HT-29 (cell line): ENCODE data around the gene PRR13. TPM values are rescaled to one million over a fixed set of nuclear protein-coding genes. Genes with fewer than 3 reads are reported as not detected.
A peak's percentile ranks its signal among the peaks of the same experiment; 100 is the strongest.
"Not testable (repeated sequence)": the region's sequence is repeated elsewhere in the genome, so short reads cannot be mapped to it uniquely, and the experiment has no call there.

ENCODE experiments used
- DNase-seq: peaks from one replicate; pipeline ENCODE4 v3.0.0-alpha.2; 2015; ENCODE audit warnings: low spot score
- total RNA-seq: library from RNA; depleted of rRNA; stranded (reverse); fragments of >200 nt; shearing (Covaris generic); gene quantifications from 2 replicates; pipeline ENCODE4 v1.2.3, GENCODE V29; 2014

The PRR13 gene
- total RNA-seq, 1 experiment from 2014 or later: 122 TPM

DNA sequence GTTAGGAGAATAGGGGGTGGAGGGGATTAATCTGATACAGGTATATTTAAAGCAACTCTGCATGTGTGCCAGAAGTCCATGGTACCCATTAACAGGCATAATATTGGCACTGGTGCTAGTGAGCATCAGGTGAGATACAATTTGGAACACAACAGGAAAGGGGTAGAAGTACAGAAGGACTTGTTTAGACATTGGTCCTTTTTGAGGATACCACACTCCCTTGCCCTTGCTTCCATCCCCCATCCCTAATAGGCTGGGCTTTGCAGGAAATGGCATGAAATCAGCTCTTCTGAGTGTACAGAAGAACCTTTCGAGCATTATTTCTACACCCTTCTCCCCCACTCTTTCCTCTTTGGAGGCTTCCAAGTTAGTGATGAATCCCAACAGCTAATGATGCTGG lies 26.7 kb downstream of the PRR13 start:
- no peak for DNase-seq

DNA sequence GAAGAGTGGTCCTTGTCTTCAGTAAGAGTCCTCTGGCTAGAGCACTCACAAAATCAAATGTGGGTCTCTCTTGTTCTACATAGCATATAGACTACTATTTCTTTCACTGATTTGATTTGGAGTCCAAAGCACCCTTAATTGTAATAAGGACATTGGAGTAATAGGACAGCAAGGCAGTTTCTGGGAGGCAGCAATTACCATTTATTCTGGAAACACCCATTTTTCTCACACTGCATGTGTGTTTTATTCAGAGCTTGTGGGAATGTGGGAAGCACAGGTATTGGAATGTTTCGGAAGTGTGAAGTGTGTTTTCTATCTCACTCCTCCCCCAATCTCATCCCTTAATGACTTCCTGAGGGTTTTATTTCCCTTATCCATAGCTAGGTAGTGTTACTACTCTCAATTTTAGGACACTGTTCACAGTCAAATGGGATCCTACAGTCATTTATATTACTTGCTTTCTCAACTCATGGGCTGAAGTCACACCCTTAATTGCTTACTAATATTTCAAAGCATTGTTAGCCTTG lies 30.6 kb downstream of the PRR13 start:
- DNase-seq: no peak

DNA sequence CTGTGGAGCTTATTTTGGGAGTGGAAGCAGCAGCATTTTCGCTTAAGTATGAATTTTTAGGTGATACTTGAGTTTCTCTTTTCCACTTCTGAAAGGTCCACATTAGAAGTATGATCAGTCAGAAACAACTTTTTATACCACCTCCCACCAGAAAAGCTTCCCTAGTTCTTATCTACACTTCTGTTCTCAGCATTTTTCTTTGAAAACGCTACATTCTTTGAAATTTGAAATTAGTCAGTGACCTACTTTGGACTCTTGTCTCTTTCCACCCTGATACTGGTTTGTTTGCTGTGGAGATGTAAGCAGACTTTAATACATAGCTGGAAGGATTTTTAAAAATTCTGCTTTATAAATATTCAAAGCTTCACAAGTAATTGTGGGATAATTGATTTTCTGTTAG lies 32.5 kb downstream of the PRR13 start:
- DNase-seq: no peak

DNA sequence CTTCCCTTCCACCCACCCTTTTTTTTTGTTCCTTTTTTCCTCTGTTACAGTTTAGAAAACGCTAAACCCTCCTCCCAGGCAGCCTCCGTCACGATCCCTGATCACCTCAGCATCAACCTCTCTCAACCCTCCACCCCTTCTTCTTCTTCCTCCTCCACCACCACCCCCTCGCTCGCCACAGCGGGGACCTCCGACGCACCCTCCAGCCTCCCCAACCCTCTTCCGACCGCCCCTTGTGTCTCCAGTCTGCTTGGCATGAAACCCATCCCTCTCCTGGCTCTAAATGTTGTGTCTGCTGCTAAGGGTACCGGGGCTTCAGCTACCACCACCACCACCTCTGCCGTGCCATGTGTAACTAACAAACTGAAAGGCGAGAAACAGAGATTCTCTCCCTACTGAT lies 33.3 kb downstream of the PRR13 start:
- DNase-seq: no peak

DNA sequence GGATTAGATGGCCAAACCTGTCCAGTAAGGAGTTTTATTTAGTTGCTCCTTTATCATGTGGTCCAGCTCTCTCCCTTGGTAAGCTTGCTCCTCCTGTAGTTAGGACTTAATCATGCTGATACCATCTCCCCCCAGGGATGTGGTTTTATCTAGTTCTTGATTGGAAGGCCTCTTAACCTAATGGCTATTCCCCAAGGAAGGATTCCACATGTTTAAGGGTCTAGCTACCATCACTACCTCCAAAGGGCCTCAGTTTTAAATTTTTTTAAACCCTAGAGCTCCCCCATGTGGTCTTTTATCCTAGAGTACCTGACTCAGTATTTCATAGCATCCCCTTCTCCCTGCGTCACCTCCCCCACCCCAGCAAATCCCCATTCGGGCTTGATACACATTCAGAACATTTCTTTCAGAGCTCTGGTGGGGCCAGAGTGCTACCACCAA lies 35.3 kb downstream of the PRR13 start:
- peak; percentile 48 for DNase-seq

DNA sequence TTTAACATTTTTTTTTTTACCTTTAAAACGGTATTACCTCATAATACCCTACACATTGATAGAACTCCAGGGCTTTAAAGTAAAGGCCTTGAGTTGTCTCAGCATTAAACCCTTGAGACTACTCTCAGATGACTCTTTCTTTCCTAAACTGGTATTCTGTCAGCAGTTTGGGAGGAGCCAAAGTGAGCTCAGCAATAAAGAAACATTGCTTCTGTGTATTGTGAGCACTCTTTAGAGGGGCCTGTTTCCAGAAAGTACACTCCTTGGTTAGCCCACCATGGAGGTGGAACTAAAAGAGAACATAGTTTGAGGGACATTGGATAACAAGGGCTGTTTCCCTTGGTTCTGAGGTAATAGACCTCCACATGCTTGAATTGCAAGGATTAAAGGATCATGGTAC lies 37.3 kb downstream of the PRR13 start:
- no peak for DNase-seq

DNA sequence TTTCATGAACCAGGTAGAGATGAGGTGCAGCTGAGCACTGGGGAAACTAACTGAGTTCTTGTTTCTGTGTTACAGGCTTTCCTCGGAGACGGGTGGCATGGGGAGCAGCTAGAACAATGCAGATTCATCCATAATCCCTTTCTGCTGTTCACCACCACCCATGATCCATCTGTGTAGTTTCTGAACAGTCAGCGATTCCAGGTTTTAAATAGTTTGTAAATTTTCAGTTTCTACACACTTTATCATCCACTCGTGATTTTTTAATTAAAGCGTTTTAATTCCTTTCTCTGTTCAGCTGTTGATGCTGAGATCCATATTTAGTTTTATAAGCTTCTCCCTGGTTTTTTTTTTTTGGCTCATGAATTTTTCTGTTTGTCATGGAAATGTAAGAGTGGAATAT lies 37.8 kb downstream of the PRR13 start:
- DNase-seq: no peak

DNA sequence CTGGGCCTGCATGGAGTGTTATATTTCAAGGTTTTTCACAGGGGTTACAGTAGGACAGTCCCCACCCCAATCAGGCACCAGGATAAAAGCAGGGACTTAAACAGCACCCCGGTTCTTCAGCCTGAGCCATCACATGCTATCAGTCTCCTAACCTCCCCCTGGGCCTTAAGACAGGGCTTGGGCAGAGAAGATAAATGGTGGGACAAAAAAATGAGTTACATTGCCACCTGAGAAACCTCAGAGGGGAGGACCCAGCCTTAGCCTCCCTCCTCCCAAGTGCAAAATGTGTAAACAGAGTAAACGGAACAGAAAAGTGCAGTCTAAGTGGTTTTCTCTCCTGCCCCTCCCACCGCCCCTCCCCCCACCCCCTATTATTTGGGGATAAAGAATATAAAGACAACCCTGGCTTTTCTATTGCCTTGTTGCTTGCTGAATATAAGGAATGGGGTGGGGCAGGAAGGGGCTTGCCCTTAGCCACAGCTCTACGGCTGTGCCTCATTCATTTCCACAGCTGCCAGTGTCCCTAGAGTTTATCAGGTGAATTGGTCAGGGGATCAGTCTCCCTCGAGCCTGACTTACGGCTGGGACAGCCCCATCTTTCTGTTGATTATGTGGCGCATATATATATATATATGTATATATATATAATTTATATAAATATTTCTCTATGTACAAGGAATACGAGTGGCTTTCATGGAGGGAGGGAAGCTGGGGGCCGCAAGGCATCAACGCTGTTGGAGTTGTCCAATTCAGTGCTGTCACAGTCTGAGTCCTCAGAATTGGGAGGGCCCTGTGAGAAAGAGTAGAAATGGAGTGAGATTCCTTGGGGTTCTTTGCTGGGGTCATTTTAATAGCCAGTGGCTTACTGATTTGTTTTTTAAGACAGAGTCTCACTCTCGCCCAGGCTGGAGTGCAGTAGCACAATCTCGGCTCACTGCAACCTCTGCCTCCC lies 39.2 kb downstream of the PRR13 start:
- no peak for DNase-seq

DNA sequence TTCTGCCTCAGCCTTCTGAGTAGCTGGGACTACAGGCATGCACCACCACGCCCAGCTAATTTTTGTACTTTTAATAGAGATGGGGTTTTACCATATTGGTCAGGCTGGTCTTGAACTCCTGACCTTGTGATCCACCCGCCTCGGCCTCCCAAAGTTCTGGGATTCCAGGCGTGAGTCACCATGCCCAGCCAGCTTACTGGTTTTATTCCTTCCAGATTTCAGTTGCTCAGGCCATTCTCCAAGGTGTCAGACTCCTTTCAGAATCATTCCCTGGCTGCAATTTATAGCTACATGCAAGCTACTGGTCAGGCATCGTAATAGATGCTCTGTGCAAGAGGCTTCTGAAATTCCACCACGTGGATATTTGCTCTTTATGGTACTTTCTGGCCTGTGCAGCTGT lies 39.9 kb downstream of the PRR13 start:
- not testable (repeated sequence) for DNase-seq

DNA sequence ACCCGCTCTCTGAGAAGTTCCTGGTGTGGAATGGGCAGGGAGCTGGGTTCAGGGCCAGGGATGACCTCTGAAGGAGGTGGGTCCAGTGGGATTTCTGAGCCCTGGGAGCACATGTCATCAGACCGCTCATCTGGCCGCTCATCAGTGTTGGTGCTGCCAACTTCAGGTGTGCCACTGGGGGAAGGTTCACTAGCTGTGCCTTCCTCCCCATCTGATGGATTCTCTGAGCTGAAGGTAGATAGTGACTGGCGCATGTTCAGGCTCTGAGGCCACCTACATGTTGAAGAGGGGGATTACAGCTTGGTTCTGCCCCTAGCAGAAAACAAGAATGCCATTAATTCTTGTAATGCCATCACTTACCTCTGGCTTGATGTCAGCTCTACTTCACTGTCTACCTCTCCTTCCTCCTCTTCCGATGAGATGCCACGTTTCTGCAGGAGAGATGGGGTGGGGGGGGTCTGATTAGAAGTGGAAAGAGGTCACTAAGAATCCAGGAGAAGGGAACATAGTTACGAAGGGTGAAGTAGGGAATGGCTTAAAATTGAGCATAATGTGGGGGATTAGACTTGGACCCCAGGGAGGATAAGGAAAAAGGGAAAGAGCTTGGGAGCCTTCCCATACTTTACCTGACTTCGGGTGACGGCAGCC lies 40.5 kb downstream of the PRR13 start:
- peak; percentile 31 for DNase-seq

DNA sequence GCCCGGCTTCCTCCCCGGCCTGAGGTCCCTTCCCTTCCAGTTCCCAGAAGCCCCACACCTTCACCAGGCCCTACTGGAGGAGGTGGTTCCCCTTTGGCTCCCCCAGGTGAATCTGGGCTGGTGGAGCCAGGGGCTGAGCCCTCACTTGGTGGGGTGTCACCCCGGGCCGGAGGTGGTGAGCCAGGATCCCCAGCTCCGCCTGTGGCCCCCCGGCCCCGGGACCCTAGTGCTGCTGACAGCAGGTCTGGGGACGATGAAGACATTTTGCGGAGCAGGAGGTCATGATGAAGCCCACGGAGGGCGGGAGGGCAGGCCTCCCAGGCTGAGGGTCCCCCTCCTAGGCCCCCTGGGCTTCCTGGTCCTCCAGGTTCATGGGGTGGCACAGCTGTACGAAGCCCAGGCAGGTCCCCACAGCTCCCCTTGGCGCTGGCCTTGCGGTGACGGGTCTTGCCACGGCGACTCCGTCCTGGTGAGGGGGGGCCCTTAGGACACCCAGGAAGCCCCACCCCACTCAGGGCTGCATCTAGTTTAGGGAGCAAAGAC lies 41.2 kb downstream of the PRR13 start:
- no peak for DNase-seq

DNA sequence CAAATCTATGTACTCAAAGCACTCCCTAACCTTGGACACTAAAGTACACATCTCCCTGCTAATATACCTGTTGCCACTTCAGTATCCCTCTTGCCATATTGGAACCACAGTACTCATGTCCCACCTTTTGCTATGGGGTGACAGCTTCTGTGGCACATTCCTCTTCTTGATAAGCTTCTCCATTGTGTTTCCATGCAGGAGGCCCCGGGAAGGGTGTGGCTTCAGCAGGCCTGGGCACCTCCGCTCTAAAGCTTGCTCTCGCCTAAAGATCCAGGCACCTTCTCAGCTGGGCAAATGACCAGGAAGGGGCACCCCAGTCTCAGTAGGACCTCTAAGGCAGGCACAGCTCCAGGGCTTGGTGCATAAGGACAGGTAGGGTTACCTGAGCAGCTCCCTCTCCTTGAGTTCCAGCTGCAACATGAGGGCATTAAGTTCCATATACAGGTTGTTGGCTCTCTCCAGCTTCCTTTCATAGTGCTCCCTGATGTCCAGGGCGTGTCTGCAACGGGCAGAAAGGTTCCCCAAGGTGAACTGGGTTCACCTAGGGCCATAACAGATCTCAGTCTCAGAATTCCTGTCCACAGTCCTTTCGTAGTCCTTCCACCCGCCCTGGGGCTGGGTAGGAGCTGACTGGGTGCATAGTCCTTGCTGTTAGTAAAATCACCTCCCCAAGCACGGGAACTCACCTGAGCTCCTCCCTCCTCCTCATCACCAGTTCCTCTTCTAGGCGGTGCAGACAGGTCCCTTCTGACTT lies 41.9 kb downstream of the PRR13 start:
- no peak for DNase-seq

DNA sequence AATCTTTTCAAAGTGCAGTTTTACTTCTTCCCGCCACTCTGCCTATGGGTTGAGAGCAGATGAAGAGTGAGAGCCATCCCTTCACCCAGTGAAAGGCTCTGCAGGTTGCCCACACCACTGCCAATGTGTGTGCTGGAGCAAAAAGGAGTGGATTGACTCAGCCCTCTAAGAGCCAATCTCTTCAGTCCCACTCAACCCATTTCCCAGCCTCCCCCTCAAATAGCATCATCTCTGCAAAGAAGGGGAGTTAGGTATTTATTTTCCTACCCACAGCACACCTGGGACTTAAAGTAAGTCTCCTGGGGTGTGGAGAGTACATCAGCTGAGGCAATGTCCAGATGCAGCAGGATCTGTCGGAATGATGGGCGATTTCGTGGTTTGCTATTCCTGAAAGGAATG lies 42.4 kb downstream of the PRR13 start:
- no peak for DNase-seq

DNA sequence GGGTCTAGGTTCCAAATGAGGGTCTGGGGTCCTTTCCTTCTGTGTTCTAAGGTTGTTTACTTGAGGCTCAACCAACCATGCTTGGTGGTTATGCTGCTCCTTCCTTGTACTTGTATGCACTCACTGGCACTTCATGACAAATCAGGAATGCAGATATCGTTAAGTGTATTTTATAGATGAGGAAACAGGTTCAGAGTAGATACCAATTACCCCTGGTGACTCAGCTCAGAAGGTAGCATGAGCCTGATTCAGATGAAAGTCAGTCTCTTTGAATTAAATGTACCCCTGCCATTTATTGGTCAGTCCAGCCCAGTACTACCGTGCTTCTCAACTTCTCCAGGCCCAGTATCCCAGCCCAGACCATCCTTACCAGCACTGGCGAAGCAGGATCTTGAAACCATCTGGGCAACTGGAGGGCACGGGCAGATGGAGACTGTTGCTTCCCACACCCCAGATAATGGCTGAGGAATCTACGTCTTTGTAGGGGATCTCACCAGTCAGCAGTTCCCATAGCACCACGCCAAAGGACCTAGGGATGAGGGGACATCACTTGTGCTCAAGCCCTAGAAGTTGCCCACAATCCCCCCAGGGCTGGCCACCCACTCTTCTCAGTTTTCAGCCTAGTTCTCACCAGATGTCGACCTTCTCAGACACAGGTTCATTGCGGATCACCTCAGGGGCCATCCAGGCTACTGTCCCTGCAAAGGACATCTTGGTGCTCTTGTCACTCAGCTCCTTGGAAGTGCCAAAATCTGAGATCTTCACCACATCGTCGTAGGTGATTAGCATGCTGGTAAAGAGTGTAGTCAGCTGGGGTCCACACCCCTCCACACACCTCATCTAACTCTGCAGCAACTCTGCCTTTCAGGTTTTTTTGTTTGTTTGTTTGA lies 43.4 kb downstream of the PRR13 start:
- no peak for DNase-seq

DNA sequence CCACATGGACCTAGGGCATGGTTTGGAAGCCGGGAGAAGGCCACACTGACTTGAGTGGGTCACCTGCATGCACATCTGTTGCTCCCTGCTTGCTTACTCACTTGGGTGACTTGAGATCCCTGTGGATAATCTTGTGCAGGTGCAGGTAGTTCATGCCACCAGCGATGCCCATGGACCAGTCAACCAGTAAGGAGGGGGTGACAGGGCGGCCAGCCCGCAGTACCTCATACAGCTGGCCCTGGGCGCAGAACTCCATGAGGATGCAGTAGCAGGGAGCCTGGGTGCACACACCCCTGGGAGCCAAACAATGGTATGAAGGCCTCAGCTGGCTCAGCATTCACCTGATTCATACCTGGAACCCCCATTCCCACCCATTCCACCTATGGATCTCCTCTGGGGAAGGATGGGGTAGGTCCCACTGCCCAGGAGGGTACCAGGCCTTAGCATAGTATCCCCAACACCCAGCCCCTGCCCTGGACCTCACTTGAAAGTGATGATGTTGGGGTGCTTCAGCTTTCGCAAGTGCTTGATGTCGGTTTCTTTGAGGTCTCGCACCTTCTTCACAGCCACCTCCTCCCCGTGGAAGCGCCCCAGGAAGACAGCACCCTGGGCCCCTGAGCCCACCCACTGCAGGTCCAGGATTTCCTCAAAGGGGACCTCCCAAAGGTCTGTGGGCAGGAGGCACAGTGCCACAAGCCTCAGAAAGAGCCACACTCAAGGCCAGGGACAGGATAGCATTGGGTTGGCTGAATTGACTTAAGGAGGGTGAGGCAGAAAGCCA lies 44.6 kb downstream of the PRR13 start:
- no peak for DNase-seq

DNA sequence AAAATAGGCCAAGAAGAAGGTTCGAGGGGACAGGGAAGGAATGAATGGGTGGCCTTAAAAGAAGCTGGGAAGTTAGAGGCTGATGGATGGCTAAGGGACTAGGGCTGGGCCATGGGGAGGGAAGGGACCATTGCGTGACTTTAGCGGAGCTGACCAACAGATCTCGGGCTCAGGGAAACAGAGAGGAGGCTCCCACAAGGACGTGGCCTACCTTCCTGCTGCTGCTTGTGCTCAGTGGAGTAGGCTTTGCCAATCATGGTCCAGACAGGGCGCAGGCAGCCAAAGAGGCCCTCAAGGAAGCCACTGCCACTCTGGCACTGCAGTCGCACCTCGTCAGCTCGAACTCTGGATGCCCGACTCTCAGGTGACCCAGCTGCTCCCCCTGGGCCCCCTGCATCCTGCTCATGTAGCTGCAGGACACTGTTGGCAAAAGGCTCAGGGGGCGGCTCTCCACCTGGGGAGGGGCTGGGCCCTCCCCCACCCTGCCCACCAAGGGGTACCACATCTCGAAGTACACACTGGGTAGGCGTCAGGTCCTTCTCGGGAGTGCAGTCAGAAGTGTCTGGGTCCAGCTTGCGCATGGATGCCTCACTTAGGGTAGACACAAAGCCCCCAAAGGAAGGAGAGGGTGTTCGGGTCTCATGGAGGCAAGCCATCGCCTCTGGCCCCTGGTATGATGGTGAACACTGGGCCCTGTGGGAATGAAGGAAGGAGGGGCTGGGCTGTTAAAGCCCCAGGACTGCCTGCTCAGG lies 45.4 kb downstream of the PRR13 start:
- DNase-seq: no peak

DNA sequence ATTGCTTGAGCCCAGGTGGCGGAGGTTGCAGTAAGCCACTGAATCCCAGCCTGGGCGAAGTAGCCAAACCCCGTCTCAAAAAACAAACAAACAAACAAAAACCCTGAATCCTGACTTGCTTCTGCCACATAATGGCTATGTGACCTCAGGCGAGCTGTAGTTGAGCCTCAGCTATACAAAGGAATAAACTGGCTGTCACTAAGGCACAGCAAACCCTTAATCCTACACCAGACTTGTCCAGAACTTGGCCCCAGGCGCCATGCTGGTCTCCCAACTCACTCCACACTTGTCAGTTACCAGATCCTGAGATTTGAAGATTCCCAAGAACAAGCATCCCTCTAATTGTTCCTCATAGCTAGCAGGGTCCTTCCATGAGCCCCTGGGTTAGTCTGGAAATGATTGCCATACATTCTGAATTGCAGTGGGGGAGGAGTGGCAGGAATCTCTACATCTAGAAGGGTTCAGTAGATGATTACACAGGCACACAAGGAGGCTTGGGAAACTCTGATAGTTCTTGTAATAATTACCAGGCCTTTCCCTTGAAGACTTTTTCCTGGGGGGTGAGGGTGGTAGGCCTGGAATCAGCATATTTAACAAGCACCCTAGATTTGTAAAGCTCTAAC lies 47.8 kb downstream of the PRR13 start:
- DNase-seq: no peak

DNA sequence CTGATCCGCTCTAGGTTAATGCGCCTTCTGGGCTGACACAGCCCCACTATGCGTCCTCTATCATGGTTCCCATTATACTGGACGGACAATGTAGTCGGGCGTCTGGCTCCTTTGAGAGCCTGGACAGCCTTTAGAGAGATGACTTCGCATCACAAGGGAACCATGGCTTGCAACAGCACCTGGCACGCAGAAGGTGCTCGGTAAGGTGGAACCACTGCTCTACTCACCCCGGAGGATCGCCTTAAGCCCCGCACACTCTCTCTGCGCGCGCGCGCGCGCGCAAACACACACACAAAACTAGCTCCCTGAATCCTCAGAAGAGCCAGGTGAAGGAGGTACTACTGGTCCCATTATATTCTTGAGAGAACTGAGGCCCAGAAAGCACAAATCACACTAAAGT lies 50.7 kb downstream of the PRR13 start:
- DNase-seq: no peak
